D721Med (cell line): Measurements from ENCODE around the gene IL20RA.

Experiments
- DNase-seq: peaks from one replicate; pipeline ENCODE4 v3.0.0; 2011; ENCODE audit warnings: low spot score; ENCODE audit not compliant: insufficient read length
- FAIRE-seq: peaks from 2 replicates; lab custom pipeline; 2011; peaks lifted over from hg19 to GRCh38; lab: Jason Lieb, UNC
- CTCF ChIP-seq: IDR thresholded peaks from 2 replicates; pipeline ENCODE4 v1.5.1; 2012; ENCODE audit warnings: mild to moderate bottlenecking, control low read depth; ENCODE audit not compliant: insufficient read depth; ENCODE audit errors: missing control alignments

The IL20RA gene

GRCh38 chr6:136987526-136987925 is 57.2 kb downstream of the IL20RA start:
- DNase-seq (no peak), FAIRE-seq (no peak)
- no peak for TF ChIP-seq CTCF

GRCh38 chr6:136985502-136985901 is 59.3 kb downstream of the IL20RA start:
- DNase-seq = no peak
- no peak for FAIRE-seq
- no peak for TF ChIP-seq CTCF

- no peak for DNase-seq
- FAIRE-seq = no peak
- TF ChIP-seq CTCF = no peak
Observed at GRCh38 chr6:136984578-136984977, 60.2 kb downstream of the IL20RA start.

- no peak for FAIRE-seq
- DNase-seq = no peak
- TF ChIP-seq CTCF = no peak
Observed at GRCh38 chr6:136983687-136984086, 61.1 kb downstream of the IL20RA start.

- TF ChIP-seq CTCF = no peak
- FAIRE-seq (no peak), DNase-seq (no peak)
Observed at GRCh38 chr6:136982928-136983327, 61.8 kb downstream of the IL20RA start.

- DNase-seq (no peak), FAIRE-seq (no peak)
- TF ChIP-seq CTCF = no peak
Observed at GRCh38 chr6:136980070-136980469, 64.7 kb downstream of the IL20RA start.

GRCh38 chr6:136979206-136979605 is 65.6 kb downstream of the IL20RA start:
- DNase-seq (no peak), FAIRE-seq (no peak)
- TF ChIP-seq CTCF = no peak
